Measurements from ENCODE around the gene RTN4IP1. TPM values are rescaled to one million over a fixed set of nuclear protein-coding genes. Genes with fewer than 3 reads are reported as not detected.
"Not testable (repeated sequence)": the region's sequence is repeated elsewhere in the genome, so short reads cannot be mapped to it uniquely, and the experiment has no call there.

Gene RTN4IP1
- polyA plus RNA-seq, 6 donors from 2014 or later: 14.1 to 38.8 (median 18.1) TPM

DNA sequence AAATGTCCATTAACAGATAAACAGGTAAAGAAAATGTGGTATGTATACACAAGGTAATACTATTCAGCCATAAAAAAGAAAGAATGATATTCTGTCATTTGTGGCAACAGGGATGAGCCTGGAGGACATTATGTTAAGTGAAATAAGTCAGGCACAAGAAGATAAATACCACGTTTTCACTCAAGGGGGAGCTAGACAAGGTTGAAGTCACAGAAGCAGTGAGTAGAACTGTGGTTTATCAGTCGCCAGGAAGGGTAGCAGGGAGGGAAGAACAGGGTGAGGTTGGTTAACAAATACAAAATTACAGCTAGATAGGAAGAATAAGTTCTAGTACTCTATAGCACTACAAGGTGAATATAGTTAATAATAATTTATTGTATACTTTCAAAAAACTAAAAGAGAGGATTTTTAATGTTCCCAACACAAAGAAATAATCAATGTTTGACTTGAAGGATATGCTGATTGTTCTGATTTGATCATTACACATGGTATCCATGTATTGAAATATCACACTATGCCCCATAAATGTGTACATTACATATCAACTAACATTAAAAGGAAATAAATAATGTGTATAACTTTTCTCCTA, 21.1 kb downstream of the RTN4IP1 start:
- peaks cover 28 to 61% (median 53%) of the 10 kb centered on the region in 3 donors for H3K4me1 Mint-ChIP-seq
- ATAC-seq (ENCODE audit: low read depth in 2 of 2) (peak; percentile 86 to 88), DNase-seq (peak; percentile 66)
- no peak overlapping the region for H3K4me3 Mint-ChIP-seq
- no peaks in the 10 kb centered on the region for H3K27me3 Mint-ChIP-seq
- peaks cover 8 to 24% of the 10 kb centered on the region in 2 donors for H3K36me3 Mint-ChIP-seq
- H3K9me3 Mint-ChIP-seq: peaks cover 0 to 3% (median 0%) of the 10 kb centered on the region in 7 donors
- H3K27ac Mint-ChIP-seq: peak overlapping the region in 2 of 6 donors; percentile 0 to 19

DNA sequence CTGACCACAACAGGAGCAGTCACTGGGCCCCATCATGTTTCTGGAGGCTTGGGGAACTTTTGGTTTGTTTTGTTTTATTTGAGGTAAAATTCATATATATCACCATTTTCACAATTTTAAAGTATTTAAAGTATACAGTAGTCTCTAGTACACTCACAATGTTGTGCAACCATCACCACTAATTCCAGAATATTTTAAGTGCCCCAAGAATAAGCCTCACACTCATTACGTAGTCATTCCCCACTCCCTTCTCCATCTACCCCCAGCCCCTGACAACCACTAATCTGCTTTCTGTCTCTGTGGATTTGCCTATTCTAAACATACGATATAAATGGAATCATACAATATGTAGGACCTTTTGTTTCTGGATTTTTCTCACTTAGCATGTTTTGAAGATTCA, 29.0 kb downstream of the RTN4IP1 start:
- no peak for DNase-seq
- Mint-ChIP-seq H3K36me3 (peaks cover 13 to 26% of the 10 kb centered on the region in 2 donors), H3K27me3 (no peaks in the 10 kb centered on the region), H3K27ac (no peak overlapping the region), H3K9me3 (peaks cover 0 to 8% (median 0%) of the 10 kb centered on the region in 7 donors), H3K4me1 (peaks cover 0 to 11% (median 7%) of the 10 kb centered on the region in 3 donors), H3K4me3 (no peak overlapping the region)
- ATAC-seq (ENCODE audit: low read depth in 2 of 2): no peak

DNA sequence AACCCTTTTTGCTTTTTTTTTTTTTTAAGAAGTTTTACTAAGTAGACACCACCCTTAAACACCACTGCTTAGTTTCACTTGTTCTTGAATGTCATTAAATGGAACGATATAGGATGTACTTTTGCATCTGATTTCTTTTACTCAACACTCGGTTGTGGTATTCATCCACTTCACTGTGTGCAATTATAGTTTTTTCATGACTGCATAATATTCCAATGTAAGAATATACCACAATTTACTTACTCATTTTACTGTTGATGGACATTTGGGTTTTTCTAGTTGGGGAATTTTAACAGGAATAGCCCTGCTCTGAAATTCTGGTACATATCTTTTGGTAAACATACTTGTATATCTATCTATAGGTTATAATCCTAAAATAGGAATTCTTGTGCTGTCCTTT, 29.9 kb downstream of the RTN4IP1 start:
- H3K36me3 Mint-ChIP-seq: peaks cover 13 to 21% of the 10 kb centered on the region in 2 donors
- DNase-seq (no peak), ATAC-seq (ENCODE audit: low read depth in 2 of 2) (no peak)
- no peak overlapping the region for H3K27ac Mint-ChIP-seq
- H3K27me3 Mint-ChIP-seq: no peaks in the 10 kb centered on the region
- H3K4me3 Mint-ChIP-seq: no peak overlapping the region
- H3K4me1 Mint-ChIP-seq: peaks cover 0 to 6% (median under 1%) of the 10 kb centered on the region in 3 donors
- H3K9me3 Mint-ChIP-seq: peaks cover 0 to 8% (median 0%) of the 10 kb centered on the region in 7 donors

DNA sequence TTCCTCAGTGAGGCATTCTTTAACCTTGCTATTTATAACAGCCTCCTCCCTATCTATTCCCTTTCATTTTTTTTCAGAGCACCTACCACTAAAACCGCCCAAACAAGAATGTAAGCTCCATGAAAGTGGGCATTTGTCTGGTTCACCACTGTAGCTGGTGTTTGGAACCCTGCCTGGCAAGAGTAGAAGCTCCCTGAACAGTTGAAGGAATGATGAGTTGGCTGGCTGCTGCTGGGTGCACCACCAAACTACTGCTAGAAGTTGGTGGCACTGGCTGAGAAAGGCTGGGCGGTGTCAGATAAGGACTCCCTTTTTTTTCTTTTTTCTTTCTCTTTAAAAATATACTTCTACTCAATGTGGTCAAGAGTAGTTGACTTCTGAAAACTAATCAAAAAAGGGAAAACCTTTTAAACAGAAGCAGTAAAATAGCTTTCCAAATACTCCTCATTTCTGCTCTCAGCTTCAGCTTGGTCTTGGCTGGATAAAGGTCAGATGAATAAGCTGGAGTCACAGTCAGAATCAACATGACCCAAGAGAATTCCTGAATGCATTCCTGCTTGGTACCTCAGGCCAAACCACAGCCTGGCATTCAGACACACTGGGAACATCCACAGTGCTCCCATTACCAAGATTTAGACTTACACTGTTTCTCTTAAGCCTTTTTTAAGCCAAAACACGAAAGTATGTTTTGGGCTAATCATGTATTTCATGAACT, 38.0 kb downstream of the RTN4IP1 start:
- Mint-ChIP-seq H3K9me3 (peaks cover 0 to 4% (median 0%) of the 10 kb centered on the region in 7 donors), H3K36me3 (peaks cover 18 to 29% of the 10 kb centered on the region in 2 donors), H3K27me3 (no peaks in the 10 kb centered on the region), H3K27ac (peak overlapping the region in 2 of 6 donors; percentile 40 to 44), H3K4me3 (no peak overlapping the region), H3K4me1 (peaks cover 4 to 8% (median 6%) of the 10 kb centered on the region in 3 donors)
- DNase-seq (no peak), ATAC-seq (ENCODE audit: low read depth in 2 of 2) (no peak)

DNA sequence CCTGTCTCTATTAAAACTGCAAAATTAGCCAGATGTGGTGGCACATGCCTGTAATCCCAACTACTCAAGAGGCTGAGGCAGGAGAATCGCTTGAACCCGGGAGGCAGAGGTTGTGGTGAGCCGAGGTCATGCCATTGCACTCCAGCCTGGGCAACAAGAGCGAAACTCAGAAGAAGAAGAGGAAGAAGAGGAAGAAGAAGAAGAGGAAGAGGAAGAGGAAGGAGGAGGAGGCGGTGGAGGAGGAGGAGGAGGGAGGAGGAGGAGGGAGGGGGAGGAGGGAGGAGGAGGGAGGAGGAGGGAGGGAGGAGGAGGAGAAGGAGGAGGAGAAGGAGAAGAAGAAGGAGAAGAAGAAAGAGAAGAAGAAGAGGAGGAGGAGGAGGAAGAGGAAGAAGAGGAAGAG, 40.4 kb downstream of the RTN4IP1 start:
- ATAC-seq (ENCODE audit: low read depth in 2 of 2): not testable (repeated sequence)

DNA sequence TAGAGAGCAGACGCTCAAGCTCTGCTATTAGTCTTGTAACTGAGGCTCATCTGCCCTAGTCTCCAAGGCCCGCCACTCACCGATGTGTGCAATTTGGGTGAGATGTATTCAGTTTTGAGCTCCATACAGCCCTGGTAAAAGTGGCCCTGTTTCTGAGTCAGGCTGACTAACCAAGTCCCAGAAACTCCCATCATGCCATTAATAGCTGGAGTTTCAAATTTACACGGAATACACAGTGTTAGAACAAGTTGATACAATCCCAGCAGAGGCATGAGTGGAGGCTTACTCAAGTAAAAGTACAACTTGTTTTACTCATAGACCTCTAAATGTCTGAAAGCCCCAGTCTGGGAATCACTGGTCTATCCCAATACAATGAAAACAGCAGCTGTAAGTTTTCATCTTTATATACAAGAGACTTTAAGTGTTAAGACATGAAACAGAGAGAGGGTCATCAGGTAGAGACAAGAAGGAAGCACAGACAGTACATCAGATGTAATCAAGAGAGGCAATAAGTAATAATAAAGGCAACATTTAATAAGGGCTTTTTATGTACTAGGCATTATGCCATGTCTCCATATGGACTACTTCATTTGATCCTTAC, 42.4 kb downstream of the RTN4IP1 start:
- ATAC-seq (ENCODE audit: low read depth in 2 of 2): no peak

More for the DNA sequence above, 40.4 kb downstream of the RTN4IP1 start:
- not testable (repeated sequence) for H3K9me3 Mint-ChIP-seq, H3K4me1 Mint-ChIP-seq, DNase-seq, H3K4me3 Mint-ChIP-seq, H3K27me3 Mint-ChIP-seq
- H3K27ac Mint-ChIP-seq: peak overlapping the region in 2 of 6 donors; percentile 53 to 80
- H3K36me3 Mint-ChIP-seq: peaks cover 18 to 24% of the 10 kb centered on the region in 2 donors

DNA sequence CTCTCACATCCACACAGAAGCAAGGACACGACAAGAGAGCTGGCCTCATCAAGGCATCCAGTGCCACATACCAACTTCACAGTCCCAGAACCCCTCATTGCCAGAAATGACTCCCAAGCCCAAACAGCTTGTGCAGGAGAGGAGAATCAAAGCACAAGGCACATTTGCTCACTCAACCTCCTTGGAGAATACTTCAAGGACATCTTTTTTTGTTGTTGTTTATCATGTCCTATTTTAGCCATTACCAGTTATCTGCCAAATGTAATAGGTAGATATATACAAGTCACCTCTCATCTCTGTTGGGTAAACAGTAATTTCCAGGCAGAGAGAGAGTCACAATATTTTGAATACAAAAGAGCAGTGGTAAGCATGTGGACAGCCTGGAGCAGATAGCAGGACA, 47.8 kb downstream of the RTN4IP1 start:
- H3K27me3 Mint-ChIP-seq: no peaks in the 10 kb centered on the region
- H3K4me3 Mint-ChIP-seq: no peak overlapping the region
- H3K9me3 Mint-ChIP-seq: no peaks in the 10 kb centered on the region
- peak overlapping the region in 1 of 6 donors; percentile 57 for H3K27ac Mint-ChIP-seq
- DNase-seq (no peak), ATAC-seq (ENCODE audit: low read depth in 2 of 2) (no peak)
- no peaks in the 10 kb centered on the region for H3K4me1 Mint-ChIP-seq
- H3K36me3 Mint-ChIP-seq: peaks cover 12% of the 10 kb centered on the region in 2 donors

More for the DNA sequence above, 42.4 kb downstream of the RTN4IP1 start:
- H3K36me3 Mint-ChIP-seq: peaks cover 16 to 19% of the 10 kb centered on the region in 2 donors
- no peak for DNase-seq
- no peak overlapping the region for H3K4me3 Mint-ChIP-seq
- peak overlapping the region in 1 of 6 donors; percentile 69 for H3K27ac Mint-ChIP-seq
- peaks cover 4 to 8% (median 6%) of the 10 kb centered on the region in 3 donors for H3K4me1 Mint-ChIP-seq
- peaks cover 0 to 4% (median 0%) of the 10 kb centered on the region in 7 donors for H3K9me3 Mint-ChIP-seq
- no peaks in the 10 kb centered on the region for H3K27me3 Mint-ChIP-seq

DNA sequence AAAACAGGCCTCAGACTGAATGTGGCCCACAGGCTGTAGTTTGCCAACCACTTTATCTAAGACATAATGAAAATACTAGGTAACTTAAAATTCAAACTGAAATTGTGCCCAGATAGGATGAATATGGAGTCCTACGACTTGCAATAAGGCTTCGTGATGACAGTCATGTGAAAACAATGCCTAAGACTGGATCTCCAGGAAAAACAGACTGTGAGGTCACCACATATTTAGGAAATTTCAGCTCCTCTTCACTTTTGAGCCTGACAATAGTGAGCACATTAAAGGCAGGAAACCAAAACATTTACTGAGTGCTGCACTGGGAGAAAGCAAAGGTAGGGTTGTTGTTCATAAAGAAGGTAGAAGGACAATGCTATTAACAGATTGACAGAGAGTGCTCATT, 50.0 kb downstream of the RTN4IP1 start:
- no peak for DNase-seq
- H3K9me3 Mint-ChIP-seq: no peaks in the 10 kb centered on the region
- H3K4me1 Mint-ChIP-seq: no peaks in the 10 kb centered on the region
- no peak for ATAC-seq (ENCODE audit: low read depth in 2 of 2)
- peaks cover 12% of the 10 kb centered on the region in 2 donors for H3K36me3 Mint-ChIP-seq
- H3K27me3 Mint-ChIP-seq: no peaks in the 10 kb centered on the region
- no peak overlapping the region for H3K27ac Mint-ChIP-seq
- no peak overlapping the region for H3K4me3 Mint-ChIP-seq

DNA sequence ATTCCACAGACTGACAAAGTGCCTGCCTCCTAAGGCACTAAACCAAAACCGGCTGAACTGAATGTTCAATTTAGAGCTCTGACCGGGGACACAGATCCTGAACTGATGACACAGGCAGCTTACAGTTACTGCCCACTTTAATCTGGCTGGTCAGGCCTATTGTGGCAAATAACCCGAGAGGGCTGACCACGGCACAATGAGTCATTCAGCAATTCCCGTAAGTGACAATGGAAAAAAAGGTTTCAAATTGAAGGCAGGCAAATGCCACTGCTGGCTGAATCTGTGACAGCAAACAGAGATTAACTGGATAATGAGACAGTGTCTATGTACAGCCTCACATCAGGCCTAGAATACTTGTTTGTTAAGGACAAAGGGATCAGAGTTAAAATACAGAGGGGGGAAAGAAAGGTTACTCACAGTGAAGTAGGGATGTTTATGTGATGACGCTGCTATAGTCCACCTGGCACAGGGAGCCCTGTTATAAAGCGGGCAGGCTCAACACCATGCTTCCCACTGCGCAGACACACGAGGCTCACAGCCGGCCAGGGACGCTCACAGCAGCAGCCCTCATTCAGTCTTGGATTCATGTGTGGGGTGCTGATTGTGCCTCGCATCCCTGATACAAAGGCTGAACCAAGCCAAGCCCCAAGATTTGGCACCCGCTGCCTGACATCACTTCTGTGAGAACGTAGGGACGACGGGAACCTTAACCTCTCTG, 54.4 kb downstream of the RTN4IP1 start:
- Mint-ChIP-seq H3K4me3 (no peak overlapping the region), H3K27ac (peak overlapping the region in 1 of 6 donors; percentile 69), H3K36me3 (peaks cover 0 to 12% of the 10 kb centered on the region in 2 donors), H3K9me3 (no peaks in the 10 kb centered on the region), H3K4me1 (peaks cover 0 to 7% (median 5%) of the 10 kb centered on the region in 3 donors), H3K27me3 (no peaks in the 10 kb centered on the region)
- no peak for ATAC-seq (ENCODE audit: low read depth in 2 of 2)
- DNase-seq: no peak

DNA sequence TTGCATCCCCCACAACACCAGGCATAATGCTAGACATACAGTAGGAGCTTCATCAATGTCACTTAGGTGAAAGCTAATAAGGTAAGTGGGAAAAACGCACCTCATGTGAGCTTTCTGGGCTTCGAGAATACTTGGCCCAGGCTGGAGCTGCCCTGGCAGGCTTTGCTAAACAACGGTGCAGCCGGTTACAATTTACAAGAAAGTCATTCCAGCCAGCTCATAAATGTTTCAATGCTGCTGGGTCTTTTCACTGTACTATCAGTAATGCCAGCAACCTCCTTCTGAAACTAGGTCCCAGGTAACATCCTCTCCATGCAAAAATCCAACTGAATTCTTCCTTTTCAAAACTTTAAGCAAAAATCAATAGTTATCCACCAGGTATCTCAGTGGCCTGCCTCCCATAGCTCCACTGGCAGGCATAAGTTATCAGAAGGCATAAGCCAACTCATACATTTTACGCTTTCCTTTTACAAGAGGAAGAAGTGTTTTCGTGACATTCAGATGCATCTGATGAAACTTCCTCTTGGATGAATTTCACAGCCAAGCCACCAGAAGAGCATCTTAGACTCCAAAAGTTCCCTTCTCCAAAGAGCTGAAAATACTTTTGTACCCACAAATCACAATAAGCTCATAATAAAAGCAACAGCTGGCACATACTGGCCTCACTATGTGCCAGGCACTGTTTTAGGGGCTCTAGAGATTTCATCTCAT, 56.3 kb downstream of the RTN4IP1 start:
- H3K9me3 Mint-ChIP-seq: no peaks in the 10 kb centered on the region
- DNase-seq (no peak), ATAC-seq (ENCODE audit: low read depth in 2 of 2) (no peak)
- H3K36me3 Mint-ChIP-seq: peaks cover 3 to 20% of the 10 kb centered on the region in 2 donors
- peak overlapping the region in 3 of 6 donors; percentile 29 to 73 (median 32) for H3K27ac Mint-ChIP-seq
- H3K4me3 Mint-ChIP-seq: no peak overlapping the region
- H3K4me1 Mint-ChIP-seq: peaks cover 0 to 7% (median 5%) of the 10 kb centered on the region in 3 donors
- H3K27me3 Mint-ChIP-seq: no peaks in the 10 kb centered on the region

DNA sequence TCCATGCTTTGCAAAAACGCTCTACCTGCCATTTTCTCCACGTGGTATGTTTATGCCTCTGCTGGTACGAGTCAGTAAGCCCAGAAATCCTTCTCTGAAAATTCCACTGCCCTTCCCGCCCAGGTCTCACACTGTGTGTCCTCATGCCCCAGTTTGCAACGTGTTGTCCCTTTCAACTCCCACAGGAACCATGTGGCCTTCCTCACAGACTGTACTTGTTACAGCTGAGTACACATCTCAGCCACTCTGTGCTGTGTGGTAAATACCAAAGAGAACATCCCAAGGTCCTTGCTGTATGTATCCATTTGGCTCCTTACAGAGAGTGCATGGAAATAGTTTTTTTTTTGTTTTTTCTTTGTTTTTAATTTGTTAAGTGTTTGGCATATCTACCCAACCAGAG, 56.9 kb downstream of the RTN4IP1 start:
- ATAC-seq (ENCODE audit: low read depth in 2 of 2) (no peak), DNase-seq (no peak)
- H3K27me3 Mint-ChIP-seq: no peaks in the 10 kb centered on the region
- no peaks in the 10 kb centered on the region for H3K9me3 Mint-ChIP-seq
- no peak overlapping the region for H3K4me3 Mint-ChIP-seq
- H3K36me3 Mint-ChIP-seq: peaks cover 5 to 23% of the 10 kb centered on the region in 2 donors
- peak overlapping the region in 4 of 6 donors; percentile 32 to 71 (median 54) for H3K27ac Mint-ChIP-seq
- peaks cover 0 to 7% (median 5%) of the 10 kb centered on the region in 3 donors for H3K4me1 Mint-ChIP-seq

DNA sequence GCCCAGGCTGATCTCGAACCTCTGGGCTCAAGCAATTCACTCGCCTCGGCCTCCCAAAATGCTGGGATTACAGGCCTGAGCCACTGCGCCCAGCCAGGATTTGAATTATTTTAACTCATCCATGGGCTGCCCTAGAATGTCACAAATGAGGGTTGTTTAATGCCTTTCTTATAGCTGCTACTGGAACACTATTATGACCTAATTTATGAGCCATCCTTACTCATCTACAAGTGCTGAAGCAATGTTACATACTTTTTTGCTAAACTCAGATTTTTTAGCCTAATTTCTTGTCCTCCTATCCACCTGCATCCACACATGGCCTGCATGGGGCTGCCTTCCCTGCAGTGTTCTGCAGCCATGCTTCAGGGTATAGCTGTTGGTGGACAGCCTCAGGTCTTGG, 59.9 kb downstream of the RTN4IP1 start:
- H3K36me3 Mint-ChIP-seq: peaks cover 5 to 32% of the 10 kb centered on the region in 2 donors
- H3K27me3 Mint-ChIP-seq: no peaks in the 10 kb centered on the region
- H3K9me3 Mint-ChIP-seq: no peaks in the 10 kb centered on the region
- peak overlapping the region in 1 of 6 donors; percentile 26 for H3K27ac Mint-ChIP-seq
- no peak for DNase-seq
- ATAC-seq (ENCODE audit: low read depth in 2 of 2): no peak
- no peak overlapping the region for H3K4me3 Mint-ChIP-seq
- H3K4me1 Mint-ChIP-seq: peaks cover 3 to 7% (median 5%) of the 10 kb centered on the region in 3 donors
